NCI-H69 (cell line): Measurements from ENCODE around the gene ZNF474.

Experiments used
- DNase-seq: peaks from one replicate; lab custom pipeline; 2025; lab: John Stamatoyannopoulos, UW

The ZNF474 gene

DNA sequence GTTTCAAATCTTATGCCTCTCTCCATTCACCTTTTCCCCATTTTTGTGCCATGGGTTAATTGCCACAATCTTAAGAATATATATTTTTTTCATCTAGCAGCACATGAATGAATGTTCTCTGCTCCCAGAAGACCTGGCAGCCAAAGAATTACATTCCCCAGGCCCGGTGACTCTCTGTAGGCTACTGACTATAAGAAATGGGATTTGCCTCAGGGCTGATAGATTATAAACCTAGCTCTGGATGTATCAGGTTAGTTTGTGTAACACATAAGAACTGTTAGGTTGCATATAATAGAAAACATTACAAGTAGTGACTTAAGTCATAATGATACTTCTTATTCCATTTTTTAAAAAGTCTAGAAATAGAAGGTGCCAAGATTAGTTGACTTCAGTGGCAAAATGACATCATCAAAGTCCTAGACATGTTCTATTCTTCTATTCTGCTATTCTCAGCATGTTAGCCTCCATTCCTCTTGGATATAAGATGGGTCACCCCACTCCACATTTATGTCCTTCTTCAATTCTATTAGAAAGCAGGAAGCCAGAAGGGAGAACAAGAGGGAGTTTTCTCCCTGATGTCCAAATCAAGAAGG, 10.9 kb upstream of the ZNF474 start:
- no peak for DNase-seq

DNA sequence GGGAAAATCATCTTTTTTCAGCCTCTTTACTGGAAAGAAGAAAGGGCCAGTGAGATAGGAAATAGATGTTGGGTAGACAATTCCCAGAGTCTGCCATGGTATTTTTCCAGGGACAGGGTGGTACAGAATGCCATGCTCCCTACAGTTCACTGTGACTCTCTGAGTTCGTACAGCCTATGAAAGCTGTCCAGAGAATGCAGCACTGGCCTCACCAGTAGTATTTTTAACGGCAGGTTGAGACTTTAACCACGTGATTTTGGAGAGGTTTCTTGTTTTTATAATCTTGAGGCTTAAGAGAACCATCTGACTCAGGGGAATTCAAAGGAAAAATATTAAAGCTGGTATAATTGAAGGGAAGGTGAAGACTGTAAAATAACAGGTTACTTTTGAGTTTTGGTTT, 10.1 kb upstream of the ZNF474 start:
- no peak for DNase-seq

DNA sequence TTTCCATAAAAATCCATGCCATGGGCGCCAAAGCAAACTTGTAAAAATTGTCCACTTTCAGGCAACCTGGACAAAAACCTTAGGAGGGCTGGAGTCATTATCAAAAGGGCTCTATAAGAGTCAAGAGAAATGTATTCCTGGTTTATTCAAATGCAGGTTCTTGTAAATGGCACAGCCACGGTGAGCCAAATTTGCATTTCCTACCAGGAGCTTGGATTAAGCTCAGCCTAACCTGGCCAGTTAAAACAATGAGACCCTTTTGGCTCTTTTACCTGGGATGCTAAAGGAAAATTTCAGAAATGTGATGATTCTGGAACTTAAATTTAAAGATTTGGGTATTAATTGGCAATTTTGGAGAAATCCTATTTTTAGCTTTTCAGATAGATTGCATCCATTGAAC, 8.9 kb upstream of the ZNF474 start:
- DNase-seq = no peak

- no peak for DNase-seq
Observed at GRCh38 chr5:122120957-122121356, 8.4 kb upstream of the ZNF474 start.

DNA sequence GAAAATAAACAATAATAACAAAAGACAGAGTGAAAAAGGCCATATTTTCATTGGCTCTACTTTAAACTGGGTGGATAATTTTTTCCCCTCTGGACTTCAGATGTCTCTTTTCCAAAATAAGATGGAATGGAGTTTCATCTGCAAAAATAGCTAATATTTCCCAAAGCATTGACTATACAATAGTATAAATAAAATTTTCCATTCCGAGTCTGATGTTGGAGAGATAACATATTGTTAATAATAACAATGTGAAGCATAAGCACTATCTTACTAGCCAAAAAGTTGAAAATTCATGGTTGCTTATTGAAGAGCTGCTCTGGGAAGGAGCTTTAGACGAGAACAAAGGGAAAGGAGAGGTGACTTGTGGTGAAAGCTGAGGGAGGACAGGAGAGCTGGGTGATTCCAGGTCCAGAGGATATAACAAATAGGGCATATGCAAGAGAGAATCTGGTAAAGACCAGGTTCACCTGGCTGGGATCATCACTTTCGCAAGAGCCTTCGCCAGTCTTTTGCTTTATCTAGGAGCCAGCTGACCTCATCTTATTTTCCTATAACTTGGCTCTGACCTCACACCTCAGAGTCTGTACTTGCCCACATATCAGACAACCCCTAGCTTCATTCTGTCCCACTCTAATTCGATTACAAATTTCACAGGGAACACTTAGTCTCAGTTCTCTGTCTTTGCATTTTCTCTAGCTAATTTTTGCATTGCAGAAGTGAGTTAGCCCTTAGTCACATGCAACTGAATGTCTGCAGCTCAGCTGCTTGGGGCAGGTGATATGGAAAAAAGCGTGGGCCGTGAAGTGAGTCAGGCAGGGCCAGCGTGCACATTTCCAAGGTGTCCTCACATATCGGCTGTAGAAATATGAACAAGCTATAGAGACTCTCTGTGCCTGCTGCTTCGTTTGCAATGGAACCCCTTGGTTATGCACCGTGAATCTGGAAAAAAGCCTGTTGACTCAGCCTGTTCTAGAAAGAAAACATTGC, 7.6 kb upstream of the ZNF474 start:
- no peak for DNase-seq

DNA sequence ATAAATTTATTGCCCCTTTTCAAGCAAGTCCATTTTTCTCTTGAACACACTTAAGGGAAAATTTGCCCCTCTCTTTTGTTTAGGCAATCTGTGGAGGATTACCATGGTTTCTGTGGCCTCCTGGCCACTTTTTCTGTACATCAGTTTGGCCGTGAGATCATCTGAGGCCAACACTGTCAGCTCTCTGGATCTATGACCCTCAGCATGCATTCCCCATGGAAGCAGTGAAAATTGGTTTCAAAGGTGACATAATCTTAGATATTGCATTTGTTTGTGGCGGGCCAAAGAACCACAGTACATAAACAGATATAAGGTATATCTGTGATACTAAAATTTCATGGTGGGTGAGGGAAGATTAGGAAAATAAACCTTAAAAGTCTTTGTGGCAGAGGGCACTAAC, 4.6 kb upstream of the ZNF474 start:
- DNase-seq = no peak

- DNase-seq = peak; percentile 37
Observed at GRCh38 chr5:122126177-122126755, 3.1 kb upstream of the ZNF474 start.

- DNase-seq = peak; percentile 12
Observed at GRCh38 chr5:122126756-122127321, 2.5 kb upstream of the ZNF474 start.

- no peak for DNase-seq
Observed at GRCh38 chr5:122130152-122130551, 806 bp downstream of the ZNF474 start.

DNA sequence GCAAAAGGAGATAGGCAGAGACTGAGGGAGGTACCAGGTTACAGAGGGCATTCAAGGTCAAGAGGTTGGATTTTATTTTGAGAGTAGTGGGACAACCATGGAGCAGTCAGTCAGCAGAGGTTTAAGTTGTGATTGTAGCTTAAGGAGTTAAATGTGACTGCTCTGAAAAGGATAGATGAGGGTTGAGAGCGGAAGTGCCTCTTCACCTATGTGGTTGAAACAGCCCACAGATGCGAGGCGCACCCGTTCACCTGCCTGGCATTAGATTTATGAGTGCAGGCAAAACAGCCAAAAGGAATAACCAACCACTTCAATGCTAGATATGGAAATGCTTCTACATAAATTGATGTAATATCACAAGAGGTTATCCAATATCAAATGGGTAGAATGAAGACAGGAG, 8.4 kb downstream of the ZNF474 start:
- DNase-seq = no peak

DNA sequence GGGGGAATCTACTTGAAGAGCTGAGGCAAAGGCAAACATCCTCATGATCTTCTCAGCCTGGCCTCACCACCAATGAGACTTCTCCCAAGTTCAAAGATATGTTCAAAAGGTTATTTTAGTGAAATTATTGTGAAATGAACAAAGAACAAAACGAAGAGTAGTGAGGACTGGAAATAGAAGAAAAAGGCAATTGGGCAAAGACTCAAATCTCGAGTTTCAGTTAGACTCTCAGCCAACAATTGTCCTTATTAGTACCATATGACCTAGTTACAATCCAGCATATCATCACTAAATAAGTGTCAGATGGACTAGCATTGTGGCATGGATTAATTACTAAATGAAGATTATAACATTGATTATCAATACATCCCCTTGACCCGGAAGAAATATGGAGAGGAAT, 9.0 kb downstream of the ZNF474 start:
- DNase-seq = no peak

DNA sequence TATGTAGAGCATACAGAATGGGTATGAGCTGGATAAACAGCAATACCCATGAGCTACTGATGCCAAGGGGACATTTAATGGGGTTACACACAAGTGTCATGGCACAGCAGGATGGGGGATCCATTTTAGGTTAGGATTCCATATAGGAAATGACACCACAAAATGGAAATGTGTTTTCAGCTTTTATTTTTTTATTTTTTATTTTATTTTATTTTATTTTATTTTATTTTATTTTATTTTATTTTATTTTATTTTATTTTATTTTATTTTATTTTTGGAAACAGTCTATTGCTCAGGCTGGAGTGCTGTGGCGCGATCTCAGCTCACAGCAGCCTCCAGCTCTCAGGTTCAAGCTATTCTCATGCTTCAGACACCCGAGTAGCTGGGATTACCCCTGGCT, 11.6 kb downstream of the ZNF474 start:
- no peak for DNase-seq

- DNase-seq = no peak
Observed at GRCh38 chr5:122141751-122142150, 12.4 kb downstream of the ZNF474 start.

GRCh38 chr5:122142480-122143164, 13.3 kb downstream of the ZNF474 start:
- DNase-seq = no peak

DNA sequence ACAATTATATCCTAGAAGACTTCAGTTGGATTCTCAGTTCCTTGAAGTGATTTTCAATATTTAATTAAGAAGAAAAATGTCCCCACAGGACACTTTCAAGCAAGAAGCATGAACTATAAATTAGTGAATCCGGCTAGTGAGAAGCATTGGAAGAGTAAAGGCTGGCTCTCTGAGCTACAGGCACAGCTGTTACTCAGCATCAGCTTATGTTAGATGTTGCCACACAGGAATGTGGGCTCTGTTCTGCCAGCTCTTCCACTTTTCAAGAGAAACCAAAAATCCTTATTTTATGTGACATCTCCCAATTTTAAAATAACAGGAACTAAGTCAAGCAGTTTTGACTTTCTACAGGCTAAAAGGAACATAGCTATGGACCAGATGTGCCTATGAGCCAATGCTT, 14.9 kb downstream of the ZNF474 start:
- DNase-seq = peak; percentile 38

- peak; percentile 50 for DNase-seq
Observed at GRCh38 chr5:122145906-122146305, 16.6 kb downstream of the ZNF474 start.

DNA sequence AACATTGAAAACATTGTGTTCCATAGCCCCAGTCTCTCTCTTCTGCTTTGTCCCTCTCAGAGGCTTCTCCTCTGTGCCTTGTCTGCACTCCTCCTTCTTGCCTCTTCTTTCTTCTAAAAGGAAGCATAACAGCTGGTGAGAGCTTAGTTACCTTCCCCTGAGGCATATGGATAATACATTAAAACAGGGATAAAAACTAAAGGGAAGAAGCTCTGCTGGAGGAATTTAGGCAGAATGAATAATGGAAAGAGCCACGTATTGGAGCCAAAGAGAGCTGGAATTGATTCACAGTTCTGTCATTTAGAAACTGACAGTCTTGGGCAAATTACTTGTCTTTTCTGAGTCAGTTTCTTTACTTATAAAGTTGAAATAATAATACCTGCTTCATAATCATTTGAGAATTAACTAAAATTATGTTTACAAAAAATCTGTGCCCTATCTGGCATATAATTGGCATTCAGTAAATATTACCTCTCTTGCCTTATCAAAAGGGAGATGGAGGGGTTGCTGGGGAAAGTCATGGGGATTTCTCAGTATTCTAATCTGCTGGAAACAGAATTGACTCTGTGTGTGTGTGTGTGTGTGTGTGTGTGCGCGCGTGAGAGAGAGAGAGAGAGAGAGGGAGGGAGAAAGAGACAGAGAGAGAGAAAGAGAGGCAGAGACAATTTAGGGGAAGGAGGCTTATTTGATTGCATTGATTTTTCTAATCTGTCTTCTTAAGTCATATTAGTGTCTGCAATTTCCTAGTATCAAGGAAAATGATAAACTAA, 20.2 kb downstream of the ZNF474 start:
- DNase-seq = peak; percentile 62

DNA sequence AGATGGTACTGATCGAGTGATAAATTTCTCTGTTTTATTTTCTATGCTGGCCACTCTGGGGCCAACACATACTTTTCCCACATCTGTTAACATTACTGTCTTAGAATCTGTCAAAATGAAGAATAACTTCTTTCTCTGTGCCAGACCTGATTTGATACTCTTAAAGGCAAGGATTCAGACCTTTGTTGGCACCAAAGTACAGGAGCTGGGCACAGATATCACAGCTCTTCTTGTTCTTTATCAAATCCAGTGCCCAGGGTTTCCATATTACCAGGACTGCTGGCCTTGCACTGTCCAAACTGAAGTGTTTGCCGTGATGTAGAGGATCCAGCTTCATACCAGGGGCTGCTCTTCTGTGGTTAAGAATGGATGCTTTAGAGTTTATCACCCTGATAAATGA, 20.9 kb downstream of the ZNF474 start:
- DNase-seq = peak; percentile 48

- DNase-seq = no peak
Observed at GRCh38 chr5:122151640-122152039, 22.3 kb downstream of the ZNF474 start.

DNA sequence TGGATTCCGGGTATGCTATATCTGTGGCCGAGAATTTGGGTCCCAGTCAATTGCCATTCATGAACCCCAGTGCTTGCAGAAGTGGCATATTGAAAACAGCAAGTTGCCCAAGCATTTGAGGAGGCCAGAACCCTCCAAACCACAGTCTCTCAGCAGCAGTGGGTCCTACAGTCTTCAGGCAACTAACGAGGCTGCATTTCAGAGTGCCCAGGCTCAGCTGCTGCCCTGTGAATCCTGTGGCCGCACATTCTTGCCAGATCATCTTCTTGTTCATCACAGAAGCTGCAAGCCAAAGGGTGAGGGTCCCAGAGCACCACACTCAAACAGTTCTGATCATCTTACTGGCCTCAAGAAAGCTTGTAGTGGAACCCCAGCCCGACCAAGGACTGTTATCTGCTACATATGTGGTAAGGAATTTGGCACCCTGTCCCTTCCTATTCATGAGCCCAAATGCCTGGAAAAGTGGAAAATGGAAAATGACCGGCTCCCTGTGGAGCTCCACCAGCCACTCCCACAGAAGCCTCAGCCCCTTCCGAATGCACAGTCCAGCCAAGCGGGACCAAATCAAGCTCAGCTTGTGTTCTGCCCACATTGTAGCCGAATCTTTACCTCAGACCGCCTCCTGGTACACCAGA, 23.0 kb downstream of the ZNF474 start:
- no peak for DNase-seq

DNA sequence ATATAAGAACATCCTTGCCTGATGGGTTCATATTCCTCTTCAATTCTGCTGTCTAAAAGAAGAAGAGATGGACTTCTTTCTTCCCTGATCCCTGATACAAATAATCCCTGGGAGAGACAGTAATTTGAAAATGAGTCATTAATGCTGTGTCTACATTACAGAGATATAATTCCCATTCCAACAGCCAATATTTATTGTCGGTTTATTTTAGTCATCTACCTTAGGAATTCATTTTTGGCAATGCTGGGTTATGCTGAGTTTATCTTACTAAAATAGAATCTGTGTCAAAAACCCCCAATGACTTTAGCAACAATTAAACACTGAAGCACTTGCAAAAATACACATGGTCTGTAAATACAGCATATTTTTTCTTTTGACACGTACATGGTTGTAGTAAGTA, 23.9 kb downstream of the ZNF474 start:
- DNase-seq = no peak
